T-helper 1 cell treated with Interleukin-12 subunit alpha and Interleukin-12 subunit beta and Interleukin-4 antibody, amounts not matched to agents 30 ng/mL and 1 ng/mL, for 36 hours (primary cell): ENCODE results near the gene SARDH. TPM values are rescaled to one million over a fixed set of nuclear protein-coding genes. Genes with fewer than 3 reads are reported as not detected.

Experiments
- intact Hi-C: fragments of 100-400 bp; cut with micrococcal nuclease; formaldehyde crosslinking; loops from one replicate; pipeline ENCODE4 v1.15.1; 2024
- total RNA-seq: library from RNA; stranded (reverse); gene quantifications from 2 replicates; pipeline ENCODE4 v1.2.3, GENCODE V29; 2022

SARDH gene
- total RNA-seq, 1 donor from 2014 or later, result 0.71 TPM

GRCh38 chr9:133734590-133735414, 3.4 kb downstream of the SARDH start:
- intact Hi-C loops, result no loop called here

DNA sequence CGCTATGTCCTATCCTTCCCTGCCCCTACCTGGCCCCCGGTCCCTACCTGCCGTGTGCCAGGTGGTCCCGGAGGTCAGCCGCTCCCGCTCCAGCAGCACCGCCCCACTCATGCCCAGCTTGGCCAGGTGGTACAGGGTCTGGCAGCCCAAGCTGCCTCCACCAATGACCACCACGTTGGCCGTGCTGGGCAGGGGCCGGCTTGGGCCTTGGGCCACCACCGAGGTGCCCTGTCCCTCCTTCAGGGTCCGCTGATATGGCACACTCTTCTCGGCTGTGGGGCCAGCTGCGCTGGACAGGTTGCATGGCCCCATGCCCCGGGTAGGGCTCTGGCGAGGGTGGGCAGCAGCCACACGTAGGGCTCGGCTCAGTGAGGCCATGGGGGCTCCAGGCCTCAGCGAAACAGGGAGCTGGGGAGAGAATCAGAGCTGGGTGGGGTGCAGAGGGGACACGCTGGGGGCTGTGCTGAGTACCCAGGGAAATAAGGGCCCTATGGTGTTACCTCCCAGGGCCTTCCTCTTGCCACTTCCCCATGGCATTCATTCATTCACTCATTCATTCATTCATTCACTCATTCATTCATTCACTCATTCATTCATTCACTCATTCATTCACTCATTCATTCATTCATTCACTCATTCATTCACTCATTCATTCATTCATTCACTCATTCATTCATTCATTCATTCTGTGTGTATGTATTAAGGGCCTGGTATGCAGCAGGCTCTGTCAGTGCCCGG, 4.2 kb downstream of the SARDH start:
- intact Hi-C loops, result no loop called here

GRCh38 chr9:133733421-133733795, 4.7 kb downstream of the SARDH start:
- intact Hi-C loops, result no loop called here

DNA sequence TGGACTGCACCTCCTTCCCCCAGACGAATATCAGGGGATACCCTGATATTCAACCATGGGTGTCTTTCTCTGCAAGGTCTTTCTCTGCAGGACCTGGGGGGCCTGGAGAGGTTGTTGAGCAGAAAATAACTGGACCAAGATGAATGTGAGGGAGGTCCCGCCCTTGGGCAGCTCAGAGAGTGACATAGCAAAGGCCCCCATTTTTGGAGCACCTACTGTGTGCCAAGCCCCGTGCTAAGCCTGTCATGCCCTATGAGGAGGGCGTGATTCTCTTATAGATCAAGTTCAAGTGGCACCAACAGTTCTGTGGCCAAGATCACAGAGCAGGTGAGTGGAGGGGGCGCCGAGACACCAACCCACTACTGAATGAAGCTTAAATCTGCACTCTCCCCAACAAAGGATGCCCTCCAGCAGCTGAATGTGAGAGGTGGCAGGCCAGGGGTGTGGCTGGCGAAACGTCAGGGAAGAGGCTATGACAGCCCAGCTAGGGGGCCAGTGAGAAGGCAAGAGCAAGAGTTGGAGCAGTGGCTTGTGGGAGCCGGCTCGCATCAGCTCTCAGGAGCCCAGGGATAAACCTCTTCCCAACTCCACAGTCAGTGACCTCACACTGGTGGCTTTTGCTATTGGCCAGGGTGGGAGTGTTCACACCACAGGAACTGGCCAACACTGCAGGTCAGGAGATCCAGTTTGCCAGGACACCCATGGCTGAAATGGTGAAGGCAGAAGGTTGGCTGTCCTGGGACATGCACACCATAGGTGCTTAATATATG, 5.3 kb downstream of the SARDH start:
- intact Hi-C loops, result no loop called here

GRCh38 chr9:133731876-133732638, 6.1 kb downstream of the SARDH start:
- intact Hi-C loops, result no loop called here

GRCh38 chr9:133730994-133731715, 7.0 kb downstream of the SARDH start:
- intact Hi-C loops, result no loop called here

- intact Hi-C loops, result no loop called here
These were observed 8.4 kb downstream of the SARDH start for GRCh38 chr9:133729617-133730281.

DNA sequence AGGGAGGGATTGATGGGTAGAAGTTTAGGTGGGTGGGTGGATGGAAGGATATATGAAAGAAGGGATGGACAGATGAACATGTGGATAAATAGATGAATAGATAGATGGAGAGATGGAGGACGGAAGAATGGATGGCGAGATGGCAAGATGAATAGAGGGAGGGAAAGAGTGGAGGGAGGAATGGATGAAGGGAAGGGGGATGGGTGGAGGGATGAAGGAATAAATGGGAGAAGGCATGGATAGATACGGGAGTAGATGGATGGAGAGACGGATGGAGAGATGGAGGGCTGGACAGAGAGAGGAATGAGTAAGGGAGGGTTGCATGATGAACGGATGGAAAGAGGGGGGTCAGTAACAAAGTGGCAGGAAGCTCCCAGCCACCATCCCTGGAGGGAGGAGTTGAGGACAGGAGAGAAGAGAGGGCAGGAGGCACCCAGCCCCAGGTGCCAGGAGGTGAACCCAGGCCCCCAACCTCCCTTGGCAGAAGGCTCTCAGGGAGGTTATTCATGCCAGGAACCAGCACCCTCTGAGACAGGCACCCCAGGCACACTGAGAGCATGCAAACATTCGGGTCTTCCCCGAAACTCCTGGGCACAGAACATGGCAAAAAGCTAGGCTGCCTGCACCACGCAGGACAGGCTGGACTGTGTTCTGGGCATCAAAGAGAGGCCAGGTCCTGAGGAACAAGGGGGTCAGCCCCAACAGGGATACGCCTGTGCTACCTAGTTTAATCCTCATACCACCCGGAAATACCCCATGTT, 9.1 kb downstream of the SARDH start:
- intact Hi-C loops, result no loop called here

- intact Hi-C loops, result loop anchor here (2.0 kb wide), 1 partner anchor 71 kb away; no protein-coding TSS in a partner anchor
These were observed 10.2 kb downstream of the SARDH start for GRCh38 chr9:133727876-133728441.

- intact Hi-C loops, result loop anchor here (2.0 kb wide), 1 partner anchor 71 kb away; no protein-coding TSS in a partner anchor
These were observed 10.8 kb downstream of the SARDH start for GRCh38 chr9:133727277-133727875.

- intact Hi-C loops, result loop anchor here (1.0 to 2.0 kb wide), 5 partner anchors 70 to 320 kb away; no protein-coding TSS in a partner anchor
These were observed 11.5 kb downstream of the SARDH start for GRCh38 chr9:133726401-133727276.

- intact Hi-C loops, result loop anchor here (1.0 to 2.0 kb wide), 5 partner anchors 69 to 320 kb away; no protein-coding TSS in a partner anchor
These were observed 12.3 kb downstream of the SARDH start for GRCh38 chr9:133725886-133726285.

GRCh38 chr9:133718563-133719315, 19.4 kb downstream of the SARDH start:
- intact Hi-C loops, result no loop called here

GRCh38 chr9:133717113-133718031, 20.8 kb downstream of the SARDH start:
- intact Hi-C loops, result no loop called here

DNA sequence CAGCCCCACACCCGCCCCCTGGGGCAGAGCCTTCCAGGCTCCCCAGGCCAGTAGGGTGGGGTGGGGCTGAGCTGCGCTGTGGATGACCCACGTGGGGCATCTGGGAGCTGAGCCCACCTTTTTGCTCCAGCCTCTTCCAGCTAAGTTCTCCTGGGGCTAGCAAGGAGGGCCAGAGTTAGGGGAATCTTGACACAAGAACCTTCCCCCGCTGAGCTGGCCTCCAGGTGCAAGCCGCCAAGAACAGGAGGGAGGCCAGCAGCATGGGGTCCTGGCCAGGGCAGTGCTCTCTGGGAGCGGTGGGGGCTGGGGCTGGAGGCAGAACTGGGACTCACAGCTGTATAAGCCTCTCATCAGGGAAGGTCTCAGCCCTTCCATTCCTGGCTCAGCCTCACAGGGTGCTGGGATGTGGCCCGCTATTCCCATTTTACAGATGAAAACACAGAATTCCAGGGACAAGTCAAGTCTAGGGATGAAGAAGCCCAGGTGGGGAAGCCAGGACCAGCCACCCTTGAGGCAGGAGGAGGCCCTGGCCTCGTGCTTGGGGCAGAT, 21.5 kb downstream of the SARDH start:
- intact Hi-C loops, result no loop called here
